CD4-positive, alpha-beta T cell treated with Interleukin-10 for 1 hour (primary cell): ENCODE measurements around the gene EMILIN3.
"Not testable (repeated sequence)": the region's sequence is repeated elsewhere in the genome, so short reads cannot be mapped to it uniquely, and the experiment has no call there.

Experiments used
- DNase-seq: peaks from one replicate; pipeline ENCODE4 v3.0.0-alpha.2; 2020

Gene EMILIN3

DNA sequence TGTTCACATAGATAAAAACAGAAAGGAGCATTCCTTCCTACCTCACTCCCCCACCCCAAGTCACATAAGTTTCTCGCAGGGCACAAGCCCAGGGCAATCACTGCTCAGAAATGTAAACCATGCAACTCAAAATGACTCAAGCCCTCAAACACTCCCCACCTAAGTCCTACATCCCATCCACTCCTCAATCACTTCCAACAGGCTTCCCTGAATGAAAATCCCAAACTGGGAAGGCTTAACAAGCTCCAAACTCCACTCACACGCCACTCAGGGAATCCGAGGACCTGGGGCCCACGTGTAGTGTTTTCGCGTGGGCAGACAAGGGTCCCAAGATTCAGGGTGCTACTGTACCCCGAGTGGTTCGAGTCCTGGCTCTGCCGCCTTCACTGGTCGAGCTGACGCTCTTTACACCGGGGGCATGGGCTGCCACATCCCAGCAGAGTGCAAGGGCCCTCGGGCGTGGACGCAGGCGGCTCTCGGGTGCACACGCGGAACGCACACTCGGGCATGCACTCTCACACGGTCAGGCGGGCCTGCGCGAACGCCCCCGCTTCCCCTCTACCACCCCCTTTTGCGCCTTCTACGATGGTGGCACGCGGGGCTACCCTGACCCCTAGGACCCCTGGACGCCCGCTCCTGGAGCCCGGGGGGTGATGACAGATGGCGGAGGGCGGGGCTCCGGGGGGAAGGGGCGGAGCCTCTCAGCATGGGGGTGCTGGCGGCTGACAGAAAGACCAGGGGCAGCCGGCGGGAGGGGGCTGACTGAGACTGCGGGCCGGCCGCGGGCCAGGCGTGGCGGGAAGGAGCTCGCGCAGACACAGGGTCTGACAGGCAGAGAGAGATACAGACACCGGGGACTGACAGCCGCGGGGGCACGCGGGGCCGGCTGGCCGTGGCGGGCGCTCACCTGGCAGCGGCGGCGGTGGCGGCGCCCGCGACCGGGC, 49.7 kb downstream of the EMILIN3 start:
- peak; percentile 81 for DNase-seq

DNA sequence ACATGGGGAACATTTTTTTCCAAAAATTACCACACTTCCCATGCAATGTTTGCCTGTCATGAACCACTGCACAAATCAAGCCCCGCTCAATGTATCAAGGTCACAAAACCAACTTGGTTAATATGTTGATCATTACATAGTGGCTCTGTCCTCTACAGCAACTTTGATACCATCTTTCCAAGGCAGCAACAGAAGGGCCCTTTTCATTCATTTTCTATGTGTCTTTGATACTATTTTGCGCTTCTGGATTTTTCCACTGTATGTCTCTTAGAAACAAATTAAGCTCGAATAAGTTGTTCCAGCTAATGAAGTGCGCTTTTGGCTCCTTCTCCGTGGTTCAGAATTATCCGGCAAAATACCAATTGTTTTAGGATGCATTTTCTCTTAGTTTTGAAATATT, 50.6 kb downstream of the EMILIN3 start:
- DNase-seq = no peak

DNA sequence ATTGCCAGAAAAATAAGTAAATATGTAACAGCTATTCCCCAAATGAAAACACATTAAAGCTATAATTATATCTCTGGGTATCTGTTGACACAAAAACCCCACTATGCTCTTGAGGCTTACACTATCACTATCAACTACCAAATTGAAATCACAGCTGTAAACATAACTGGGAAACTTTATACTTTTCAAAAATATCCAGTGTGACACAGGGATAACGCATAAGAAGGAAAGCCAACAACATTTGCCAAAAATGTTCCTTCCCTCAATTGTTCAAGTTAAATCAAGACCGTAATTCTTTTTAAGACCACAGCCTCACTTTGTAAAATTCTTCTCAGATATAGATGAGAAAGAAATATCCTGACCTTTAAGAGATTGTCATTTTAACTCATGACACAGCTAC, 52.2 kb downstream of the EMILIN3 start:
- DNase-seq = no peak

DNA sequence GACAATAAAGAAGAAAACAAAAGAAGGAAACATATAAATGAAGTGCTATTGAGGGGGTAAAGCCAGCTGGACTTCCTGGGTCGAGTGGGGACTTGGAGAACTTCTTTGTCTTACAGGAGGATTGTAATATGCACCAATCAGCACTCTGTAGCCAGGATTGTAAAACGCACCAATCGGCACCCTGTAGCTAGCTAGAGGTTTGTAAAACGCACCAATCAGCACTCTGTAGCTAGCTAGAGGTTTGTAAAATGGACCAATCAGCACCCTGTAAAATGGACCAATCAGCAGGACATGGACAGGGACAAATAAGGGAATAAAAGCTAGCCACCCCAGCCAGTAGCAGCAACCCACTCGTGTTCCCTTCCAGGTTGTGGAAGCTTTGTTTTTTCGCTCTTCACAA, 54.6 kb downstream of the EMILIN3 start:
- DNase-seq = not testable (repeated sequence)
